Measurements from ENCODE around the gene HOMER3.

- TF ChIP-seq POLR2A (IDR thresholded peaks at IDR 0.05; ENCODE audit: low read length) (no peak), GATA1 (IDR thresholded peaks at IDR 0.05; ENCODE audit: low read depth, low read length) (no peak)
These were observed 872 bp downstream of the HOMER3 start for GRCh38 chr19:18939922-18940768.

Measured in erythroblast (primary cell).